ENCODE measurements around the gene HSPB1.
"Not testable (repeated sequence)": the region's sequence is repeated elsewhere in the genome, so short reads cannot be mapped to it uniquely, and the experiment has no call there.

HSPB1 gene

DNA sequence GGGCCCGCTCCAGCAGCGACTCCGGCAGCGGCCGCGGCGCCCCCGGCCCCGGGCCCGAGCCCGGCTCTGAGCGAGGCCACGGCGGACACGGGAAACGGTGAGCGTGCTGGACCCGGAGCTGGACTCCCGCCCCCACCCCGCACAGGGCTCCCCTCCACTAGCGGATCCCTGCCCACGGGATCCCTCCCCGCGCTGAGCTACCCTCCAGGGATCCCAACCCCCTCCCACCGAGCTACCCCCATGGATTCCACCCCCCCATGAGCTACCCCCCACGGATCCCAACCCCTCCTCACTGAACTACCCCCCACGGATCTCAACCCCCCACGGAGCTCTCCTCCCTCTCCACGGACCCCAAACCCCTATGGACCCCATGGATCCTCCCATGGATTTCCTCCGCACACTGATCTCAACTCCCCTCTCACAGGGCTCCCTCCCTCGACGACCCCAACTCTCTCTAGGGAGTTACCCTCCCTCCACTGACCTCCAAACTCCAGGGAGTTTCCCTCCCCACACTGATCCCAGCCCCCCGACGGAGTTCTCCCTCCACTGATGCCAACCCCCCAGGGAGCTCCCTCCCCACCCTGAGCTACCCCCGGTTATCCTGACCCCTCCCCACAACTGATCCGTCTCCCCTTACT lies 20.6 kb upstream of the HSPB1 start:
- no peak for ATAC-seq

DNA sequence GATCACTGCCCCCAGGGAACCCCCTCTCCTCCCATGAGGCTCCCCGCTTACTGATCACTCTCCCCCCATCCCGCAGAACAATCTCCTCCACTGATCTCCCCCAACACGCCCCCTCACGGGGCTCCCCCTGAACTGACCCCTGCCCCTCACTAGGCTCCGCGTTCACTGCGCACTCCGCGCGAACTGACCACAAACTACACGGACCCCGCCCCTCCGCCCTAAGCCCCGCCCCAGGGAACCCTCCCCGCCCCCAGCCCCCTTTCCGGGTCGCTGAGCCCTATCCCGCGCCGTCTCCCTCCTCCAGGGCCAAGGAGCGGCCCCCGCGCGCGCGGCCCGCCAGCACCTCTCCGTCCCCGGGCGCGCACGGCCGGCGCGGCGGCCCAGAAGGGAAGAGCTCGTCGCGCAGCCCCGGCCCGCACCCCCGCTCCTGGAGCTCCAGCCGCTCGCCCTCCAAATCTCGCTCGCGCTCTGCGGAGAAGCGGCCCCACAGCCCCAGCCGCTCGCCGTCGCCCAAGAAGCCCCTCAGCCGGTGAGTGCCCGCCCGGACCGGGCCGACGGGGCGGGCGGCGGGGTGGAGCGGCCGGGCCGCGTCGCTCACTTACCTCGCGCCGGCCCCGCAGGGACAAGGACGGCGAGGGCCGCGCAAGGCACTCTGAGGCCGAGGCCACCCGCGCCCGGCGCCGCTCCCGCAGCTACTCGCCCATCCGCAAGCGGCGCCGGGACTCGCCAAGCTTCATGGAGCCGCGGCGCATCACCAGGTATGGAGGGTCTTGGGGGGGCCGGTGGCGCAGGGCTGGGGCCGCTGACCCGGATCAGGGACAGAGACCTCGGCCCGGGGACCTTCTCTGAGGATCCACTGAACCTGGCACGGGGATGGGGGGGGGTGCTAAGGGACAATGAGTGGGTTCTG lies 19.9 kb upstream of the HSPB1 start:
- ATAC-seq, result peak in 1 of 2 donors; percentile 40

DNA sequence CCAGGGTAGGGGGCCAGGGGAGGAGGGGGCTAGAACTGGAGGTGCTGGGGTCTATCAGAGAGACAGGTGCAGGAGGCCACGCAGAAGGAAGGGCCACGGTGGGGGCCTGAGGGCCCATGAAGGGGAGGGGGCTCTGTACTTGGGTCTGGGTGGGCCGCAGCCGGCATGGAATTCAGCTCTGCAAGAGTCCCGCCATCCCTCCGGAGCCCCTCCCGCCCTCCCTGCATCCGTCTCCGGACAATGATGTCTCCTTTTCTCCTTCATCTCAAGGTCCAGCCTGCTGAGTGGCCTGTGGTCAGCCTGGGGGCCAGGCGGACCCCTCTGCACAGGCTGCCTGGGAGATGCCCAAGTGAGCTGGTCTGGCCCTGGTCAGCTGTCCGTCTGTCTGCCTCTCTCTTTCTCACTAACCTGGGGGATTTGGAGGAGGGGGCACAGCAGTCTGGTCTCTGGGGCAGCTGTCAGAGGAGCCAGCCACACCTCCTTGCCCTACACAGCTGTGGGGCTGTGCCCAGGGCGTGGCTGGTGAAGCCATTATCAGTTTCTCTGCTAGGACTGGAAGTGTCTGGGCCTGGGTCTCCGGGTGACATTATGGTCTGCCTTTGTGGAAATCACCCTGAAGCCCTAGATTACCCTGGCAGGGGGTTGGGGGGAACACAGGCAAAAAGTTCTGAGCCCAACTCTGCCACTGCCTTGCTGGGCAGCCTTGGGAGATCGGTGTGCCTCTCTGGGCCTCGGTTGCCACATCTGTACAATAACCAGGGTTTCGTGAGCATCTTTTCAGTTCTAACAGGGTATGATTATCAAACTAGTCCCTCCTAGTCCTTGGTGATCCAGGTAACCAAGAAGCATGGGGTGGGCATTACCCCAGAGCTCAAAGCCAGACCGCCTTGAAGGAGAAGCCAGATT lies 19.0 kb upstream of the HSPB1 start:
- no peak for ATAC-seq

DNA sequence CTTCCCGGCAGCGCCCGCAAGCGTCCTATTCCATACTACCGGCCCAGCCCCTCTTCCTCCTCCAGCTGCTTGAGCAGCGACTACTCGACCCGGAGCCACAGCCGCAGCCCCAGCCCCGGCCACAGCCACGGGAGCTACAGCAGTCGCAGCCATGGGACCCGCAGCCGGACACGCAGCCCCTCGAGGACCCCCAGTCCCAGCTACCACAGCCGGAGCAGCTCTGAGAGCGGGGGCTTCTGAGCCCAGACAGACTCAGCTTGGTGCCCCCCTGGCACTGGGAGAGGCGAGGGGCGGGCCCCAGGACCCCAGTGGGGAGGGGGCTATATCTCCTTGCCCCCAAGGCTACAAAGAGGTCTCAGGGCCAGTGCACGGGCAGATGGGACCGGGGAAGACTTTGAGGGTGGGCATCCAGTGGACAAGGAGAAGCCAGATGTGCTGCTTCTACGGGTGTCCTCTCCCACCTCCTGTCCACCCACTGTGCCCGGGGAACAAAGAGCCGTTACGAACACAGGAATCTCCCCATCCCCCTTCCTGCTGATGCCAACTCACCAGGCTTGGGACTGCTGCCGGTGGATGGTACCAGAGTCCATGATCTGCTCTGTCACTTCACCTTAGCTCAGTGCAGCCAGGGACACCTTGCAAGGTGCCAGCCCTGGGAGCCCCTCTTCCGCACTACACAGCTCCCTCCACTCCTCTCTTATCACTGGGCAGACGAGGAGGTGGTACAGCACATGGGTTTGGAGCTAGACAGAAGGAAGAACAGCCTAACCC lies 16.7 kb upstream of the HSPB1 start:
- no peak for ATAC-seq

DNA sequence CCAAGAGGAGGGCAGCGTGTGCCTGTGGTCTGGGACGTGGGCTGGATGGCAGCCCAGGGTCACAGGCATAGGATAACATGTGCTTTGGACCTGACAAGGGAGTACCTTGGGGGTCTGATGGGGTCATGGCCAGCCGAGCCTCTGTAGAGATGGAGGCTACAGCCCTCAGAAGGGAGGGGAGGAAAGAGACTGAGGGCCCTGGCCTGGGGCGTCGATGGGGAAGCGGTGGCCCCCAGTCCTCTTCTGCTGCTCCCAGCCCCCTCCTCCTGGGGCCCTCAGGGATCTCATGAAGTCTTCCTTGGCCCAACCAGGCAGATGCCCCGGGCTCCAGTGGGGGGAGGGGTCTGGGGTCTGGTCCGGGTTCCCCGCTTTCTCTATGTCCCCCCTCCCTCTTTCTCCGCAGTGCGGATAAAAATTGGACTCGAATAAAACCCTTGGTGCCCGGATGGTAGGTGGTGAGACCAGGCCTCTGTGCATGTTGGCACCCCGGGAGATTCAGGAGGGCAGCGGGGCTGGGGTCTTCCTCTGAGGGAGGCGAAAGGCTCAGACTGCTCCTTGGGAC lies 15.6 kb upstream of the HSPB1 start:
- ATAC-seq, result no peak

DNA sequence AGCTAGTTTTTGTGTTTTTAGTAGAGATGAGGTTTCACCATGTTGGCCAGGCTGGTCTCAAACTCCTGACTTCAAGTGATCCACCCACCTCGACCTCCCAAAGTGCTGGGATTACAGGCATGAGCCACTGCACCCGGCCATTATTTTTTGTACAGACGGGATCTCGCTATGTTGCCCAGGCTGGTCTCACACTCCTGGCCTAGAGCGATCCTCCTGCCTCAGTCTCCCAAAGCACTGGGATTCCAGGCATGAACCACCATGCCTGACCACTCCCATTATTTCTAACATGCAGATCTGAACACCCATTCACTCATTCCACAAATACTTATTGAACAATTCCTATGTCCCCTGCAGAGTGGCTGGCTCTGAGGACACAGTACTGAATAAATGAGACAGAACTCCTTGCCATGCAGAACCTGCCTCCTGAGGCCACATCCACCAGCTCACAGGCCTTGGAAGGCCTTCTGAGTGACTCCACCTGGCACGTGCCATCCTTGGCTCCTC lies 11.6 kb upstream of the HSPB1 start:
- ATAC-seq, result not testable (repeated sequence)

DNA sequence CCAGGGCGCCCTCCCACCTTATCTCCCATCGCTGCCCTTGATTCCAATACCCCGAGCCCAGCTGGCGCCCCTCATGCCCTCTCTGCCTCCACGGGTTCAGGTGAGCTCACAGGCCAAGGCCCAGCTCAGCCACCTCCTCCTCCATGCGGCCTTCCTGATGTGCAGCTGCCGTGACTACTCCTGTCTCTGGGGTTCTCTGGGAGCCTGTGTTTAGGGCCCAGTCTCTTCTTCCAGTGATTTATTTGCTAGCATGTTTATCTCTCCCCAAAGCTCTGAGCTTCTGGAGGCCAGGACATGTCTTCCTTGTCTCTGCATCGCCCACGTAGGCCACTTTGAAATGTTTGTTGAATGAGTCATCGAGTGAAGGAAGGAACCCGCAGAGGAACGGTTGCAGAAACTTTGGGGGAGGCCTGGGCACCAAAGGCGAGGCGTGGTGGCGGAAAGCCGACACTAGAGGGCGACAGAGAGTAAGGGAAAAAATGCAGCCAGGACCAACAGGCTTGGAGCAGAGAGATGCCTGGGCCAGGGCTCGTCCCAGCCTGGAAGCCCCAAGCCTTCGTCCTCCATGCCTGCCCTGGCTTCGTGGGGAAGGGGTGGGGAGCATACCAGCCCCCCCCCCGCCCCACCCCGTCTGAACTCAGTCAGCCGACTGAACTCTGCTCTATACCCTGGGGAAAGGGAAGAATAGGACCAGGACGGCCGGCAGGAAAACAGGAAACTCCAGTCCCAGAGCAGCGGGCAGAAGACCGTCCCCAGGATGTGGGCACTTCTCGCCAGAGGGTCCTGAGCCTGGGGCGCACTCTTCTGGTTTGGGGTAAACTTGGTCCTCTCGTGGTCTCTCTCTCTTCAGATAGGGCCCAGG lies 10.9 kb upstream of the HSPB1 start:
- peak; percentile 88 to 90 for ATAC-seq

DNA sequence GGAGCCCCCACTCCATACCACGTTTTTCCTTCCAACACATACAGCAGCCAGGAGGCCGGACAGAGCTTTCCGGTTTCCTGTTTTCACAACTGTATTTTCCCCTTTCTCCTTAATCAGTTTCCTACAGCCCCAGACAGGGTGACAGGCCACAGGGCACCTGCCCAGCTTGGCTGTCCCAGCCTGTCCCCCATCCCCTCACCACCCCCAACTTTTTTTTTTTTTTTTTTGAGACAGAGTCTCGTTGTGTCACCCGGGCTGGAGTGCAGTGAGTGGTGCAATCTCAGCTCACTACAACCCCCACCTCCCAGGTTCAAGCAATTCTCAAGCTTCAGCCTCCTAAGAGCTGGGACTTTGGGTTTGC lies 10.3 kb upstream of the HSPB1 start:
- no peak for ATAC-seq

DNA sequence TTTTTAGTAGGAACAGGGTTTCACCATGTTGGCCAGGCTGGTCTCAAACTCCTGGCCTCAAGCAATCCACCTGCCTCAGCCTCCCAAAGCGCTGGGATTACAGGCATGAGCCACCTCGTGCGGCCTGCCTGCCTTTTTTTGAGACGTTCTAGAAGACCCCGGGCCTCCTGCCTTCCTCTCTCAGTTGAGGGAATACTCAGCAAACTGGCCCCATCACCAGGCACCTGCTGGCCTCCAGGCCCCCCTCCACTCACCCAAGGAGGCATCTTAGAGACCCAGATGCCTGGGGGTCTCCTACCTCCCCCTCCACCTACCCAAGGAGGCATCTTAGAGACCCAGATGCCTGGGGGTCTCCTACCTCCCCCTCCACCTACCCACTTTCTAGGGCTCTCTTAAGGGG lies 9.6 kb upstream of the HSPB1 start:
- ATAC-seq, result not testable (repeated sequence)

DNA sequence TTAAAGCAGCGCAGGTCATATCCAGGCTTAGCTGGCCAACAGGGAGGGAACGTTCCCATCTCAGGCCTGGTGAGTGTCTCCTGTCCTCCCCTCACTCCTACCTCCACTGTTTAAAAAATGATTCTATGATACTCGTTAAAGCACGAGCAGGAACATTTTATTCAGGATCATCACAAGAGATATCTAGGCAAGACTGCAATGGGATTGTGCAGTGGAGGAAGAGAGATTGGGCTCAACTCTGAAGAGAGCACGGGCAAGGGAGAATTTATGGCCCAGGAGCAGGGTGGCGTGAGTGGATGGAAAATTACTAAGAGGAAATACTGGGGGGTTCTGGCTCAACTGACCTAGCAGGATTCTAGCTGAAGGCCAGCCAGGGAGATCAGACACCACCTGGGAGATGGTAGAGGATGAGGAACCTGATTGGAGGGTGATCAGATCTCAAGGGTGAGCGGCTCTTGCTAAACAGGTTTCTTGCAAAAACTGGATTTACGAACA lies 9.0 kb upstream of the HSPB1 start:
- no peak for ATAC-seq

DNA sequence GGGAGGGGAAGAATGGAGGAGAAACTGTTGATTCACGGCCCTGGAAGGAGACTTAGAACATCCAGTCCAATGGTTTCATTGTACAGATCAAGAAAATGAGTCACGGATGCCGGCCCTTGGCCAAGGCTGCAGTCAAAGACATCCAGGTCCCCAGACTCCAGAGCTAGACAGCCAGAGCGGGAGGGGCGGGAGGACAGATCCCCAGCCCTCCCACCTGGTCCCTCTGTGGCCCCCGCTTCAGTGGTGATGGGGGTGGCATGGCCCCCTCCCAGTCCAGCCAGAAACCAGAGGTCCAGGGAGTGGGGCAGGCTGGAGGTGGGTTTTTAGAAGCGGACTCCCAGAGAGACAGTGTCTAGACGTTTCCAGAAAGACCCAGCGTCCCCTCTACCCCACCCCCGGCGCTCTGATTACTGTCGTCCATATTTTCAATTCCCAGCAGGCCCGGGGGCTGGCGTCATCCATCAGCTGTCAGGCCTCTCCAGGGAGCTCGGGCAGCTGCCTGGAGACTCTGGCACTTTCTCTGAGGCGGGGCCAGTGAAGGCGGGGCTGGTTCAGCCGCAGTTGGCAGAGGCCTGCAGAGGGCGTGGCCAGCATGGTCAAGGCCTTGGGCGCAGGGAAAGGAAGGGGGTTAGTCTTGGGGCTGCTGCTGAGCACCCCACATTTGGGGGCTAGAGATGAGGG lies 8.0 kb upstream of the HSPB1 start:
- no peak for ATAC-seq

DNA sequence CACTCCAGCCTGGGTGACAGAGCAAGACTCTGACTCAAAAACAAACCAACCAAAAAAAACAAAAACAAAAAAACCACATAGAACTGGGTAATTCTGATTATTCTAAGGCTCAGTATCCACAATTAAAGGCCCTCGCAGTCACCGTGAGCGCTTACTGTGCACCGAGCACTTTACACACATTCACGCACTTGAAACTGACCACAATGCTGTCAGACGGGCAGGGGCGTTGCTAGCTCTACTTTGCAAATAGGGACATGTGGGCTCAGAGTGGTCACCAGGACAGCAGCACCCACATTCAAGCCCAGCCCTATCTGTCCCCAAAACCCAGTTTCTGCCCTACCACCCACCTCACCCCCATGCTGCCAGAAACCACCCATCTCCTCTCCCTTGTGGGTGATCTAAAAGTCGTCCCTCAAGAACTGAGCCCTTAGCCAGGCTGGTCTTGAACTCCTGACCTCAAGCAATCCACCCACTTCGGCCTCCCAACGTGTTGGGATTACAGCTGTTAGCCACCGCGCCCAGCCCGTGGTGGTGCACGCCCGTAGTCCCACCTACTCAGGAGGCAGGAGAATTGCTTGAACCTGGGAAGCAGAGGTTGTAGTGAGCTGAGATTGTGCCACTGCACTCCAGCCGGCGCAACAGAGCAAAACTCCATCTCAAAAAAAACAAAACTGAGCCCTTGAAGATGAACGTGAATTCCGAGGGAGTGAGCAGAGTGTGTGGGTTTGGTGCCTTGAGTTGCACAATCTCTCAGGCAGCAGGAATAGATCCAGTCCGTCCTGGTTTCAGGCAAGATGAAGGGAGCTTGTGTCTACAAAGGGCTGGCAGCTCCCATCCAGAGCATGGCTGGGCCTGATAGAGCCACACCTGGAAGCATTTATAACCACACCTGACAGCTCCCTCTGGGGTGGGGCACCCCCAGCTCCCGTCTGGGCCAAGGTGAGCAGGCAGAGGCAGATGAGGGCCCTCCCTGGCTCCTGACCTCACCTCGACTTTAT lies 5.4 kb upstream of the HSPB1 start:
- no peak for ATAC-seq

DNA sequence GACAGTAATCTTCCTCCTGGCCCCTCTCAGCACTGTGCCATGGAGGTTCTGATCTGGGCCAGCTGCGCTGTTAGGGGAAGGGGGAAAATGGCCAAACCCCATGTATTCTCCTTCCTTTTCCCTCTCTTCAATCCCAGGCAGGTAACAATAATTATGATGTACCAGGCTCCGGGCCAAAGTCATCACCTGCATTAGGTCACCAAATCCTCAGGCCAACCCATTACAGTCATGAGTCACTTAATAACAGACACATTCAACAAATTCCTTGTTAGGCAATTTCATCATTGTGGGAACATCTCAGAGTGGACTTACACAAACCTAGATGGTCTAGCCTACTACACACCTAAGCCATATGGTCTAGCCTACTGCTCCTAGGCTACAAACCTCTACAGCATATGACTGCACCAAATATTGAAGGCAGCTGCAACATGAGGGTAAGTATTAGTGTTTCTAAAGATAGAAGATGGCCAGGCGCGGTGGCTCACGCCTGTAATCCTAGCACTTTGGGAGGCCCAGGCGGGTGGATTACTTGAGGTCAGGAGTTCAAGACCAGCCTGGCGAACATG lies 2.2 kb upstream of the HSPB1 start:
- no peak for ATAC-seq

DNA sequence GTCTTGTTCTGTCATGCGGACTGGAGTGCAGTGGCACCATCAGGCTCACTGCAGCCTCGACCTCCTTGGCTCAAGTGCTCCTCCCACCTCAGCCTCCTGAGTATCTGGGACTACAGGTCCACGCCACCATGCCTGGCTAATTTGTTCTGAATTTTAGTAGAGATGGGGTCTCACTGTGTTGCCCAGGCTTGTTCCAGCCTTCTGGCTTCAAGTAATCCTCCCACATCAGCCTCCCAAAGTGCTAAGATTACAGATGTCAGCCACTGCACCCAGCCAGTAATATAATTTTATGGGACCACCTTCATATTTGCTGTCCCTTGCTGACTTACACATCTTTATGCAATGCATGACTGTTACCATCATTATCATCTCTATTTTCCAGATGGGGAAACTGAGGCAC lies 1.5 kb upstream of the HSPB1 start:
- ATAC-seq, result no peak

DNA sequence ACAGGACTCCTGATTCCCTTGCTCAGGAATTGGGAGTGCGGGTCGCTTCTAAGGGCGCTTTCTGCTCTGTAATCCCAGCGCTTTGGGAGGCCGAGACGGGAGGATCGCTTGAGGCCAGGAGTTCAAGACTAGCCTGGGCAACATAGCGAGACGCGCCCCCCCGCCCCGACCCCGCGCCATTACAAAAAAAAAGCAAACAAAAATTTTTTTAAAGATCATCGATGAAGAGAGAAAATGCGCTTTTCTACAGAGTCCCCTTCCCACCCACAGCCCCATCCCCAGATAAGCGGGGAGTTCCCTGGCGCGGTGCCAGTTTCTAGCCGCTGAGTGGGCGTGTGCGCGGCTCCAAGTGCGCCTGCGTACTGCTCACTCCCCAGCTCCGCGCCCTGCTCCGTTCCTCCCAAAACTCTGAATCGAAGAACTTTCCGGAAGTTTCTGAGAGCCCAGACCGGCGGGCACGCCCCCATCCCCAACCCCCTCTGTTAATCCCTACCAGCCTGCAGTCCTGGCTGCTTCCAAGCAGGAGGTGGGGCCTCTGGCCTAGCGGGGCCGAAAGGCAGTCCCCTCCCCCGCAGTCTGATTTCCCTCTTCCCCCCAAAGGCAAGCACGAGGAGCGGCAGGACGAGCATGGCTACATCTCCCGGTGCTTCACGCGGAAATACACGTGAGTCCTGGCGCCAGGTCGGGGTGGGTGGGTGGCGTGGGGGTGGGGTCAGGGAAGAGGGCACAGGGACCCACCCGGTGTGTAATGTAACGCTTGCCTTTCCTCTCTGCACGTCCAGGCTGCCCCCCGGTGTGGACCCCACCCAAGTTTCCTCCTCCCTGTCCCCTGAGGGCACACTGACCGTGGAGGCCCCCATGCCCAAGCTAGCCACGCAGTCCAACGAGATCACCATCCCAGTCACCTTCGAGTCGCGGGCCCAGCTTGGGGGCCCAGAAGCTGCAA lies 1.0 kb downstream of the HSPB1 start:
- ATAC-seq, result peak; percentile 51 to 52

DNA sequence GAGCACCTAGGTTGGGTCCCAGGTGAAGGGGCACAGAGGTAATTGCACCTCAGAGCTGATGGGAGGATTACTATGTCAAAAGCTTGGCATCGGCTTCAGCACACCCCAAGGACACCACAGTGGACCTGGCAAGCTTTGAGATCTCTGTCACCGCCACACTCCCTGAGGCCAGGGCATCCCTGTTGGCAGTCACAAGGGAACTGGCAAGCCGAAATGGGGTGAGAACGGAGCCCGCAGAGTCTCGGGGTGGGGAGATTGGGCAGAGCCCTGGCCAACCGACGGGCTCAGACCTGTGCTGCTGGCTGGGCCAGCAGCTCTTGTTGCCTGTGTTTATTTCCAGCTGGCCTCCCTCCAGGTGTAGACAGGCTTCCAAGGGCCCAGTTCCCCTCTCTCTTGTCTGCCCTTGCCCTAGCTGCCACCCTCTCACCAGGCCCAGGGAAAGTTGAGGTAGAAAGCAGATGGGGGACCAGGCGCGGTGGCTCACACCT lies 2.5 kb downstream of the HSPB1 start:
- no peak for ATAC-seq

DNA sequence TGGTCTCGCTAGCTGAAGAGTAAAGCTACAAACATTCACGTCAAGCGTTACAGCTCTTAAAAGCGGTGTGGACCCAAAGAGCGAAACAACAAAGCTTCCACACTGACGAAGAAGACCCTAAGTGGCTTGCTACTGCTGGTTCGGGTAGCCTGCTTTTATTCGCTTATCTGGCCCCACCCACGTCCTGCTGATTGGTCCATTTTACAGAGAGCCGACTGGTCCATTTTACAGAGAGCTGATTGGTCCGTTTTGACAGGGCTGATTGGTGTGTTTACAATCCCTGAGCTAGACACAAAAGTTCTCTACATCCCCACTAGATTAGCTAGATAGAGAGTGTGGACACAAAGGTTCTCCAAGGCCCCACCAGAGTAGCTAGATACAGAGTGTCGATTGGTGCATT lies 6.4 kb downstream of the HSPB1 start:
- not testable (repeated sequence) for ATAC-seq

All from activated CD4-positive, CD25-positive, alpha-beta regulatory T cell treated with anti-CD3 and anti-CD28 coated beads, Interleukin-2, amount 50 U/mL, for 24 hours (primary cell).